ENCODE results near the gene QRFP. TPM values are rescaled to one million over a fixed set of nuclear protein-coding genes. Genes with fewer than 3 reads are reported as not detected.

QRFP gene
- polyA plus RNA-seq, 1 of the 3 experiments (the other 2 are of a cell fraction): not detected

DNA sequence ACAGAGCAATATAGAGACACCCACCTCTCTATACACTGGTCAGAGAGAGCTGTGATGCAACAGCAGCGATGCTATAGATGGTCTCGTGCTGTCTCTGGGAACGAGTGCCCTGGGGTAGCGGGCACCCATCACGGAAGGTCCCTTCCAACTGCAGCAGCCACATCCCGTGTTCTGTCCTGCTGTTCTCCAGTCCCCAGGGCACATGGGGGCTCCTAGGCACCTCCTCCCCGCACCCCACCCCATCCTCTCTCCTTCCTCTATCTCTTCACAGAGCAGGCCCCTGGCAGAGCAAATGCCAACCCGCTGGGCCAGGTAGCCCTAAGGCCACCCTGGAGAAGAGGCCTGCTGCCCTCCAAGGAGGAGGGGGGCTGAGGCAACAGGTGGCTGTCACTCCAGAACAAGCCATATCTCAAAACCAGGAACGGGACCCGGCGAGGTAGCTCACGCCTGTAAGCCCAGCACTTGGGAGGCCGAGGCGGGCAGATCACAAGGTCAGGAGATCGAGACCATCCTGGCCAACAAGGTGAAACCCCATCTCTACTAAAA, 34.3 kb upstream of the QRFP start:
- CTCF ChIA-PET: no interaction called here
- 96% methylated on average over 11 of the region's 15 CpGs for WGBS (ENCODE audit: low lambda C conversion rate)

More for the DNA sequence above, 34.3 kb upstream of the QRFP start:
- Histone ChIP-seq H3F3A (replicated peaks; ENCODE audit: insufficient read depth) (peaks cover 11% of the 10 kb centered on the region), H3K9me2 (no peaks in the 10 kb centered on the region), H3K4me1 (ENCODE audit: control insufficient read depth in 1 of 2, insufficient read depth in 2 of 2, low read depth in 1 of 2, low read length in 1 of 2) (peaks cover 11 to 18% of the 10 kb centered on the region in 2 experiments; a peak in 3 of 4 replicates), H3K9ac (no peak overlapping the region), H3K36me3 (replicated peaks in 1 of 2; ENCODE audit: control insufficient read depth in 1 of 2, insufficient read depth in 2 of 2, low read length in 1 of 2) (no peaks in the 10 kb centered on the region), H3K27me3 (ENCODE audit: insufficient read depth) (no peaks in the 10 kb centered on the region), H2AFZ (ENCODE audit: low read depth) (no peak overlapping the region), H3K9me3 (no peaks in the 10 kb centered on the region), H3K4me3 (ENCODE audit: low read depth in 2 of 2, low read length in 1 of 2) (no peak overlapping the region), H3K79me2 (ENCODE audit: insufficient read depth) (no peaks in the 10 kb centered on the region), H3K4me2 (no peak overlapping the region), H3K27ac (ENCODE audit: low read depth in 2 of 2, low read length in 1 of 2) (no peak overlapping the region), H4K20me1 (ENCODE audit: insufficient read depth) (no peaks in the 10 kb centered on the region)
- POLR2A ChIA-PET: no interaction called here
- DNase-seq: no peak
- TF ChIP-seq FOXM1 (IDR thresholded peaks at IDR 0.05; ENCODE audit: low read depth) (no peak), USF2 (IDR thresholded peaks at IDR 0.05; ENCODE audit: borderline replicate concordance, low read depth, low read length) (no peak), EZH2phosphoT487 (IDR thresholded peaks at IDR 0.05; ENCODE audit: borderline replicate concordance, low read depth) (no peak), SMC3 (IDR thresholded peaks at IDR 0.05; ENCODE audit: low read depth, low read length) (no peak), CHD2 (IDR thresholded peaks at IDR 0.05; ENCODE audit: low read length, partially characterized antibody) (no peak), FOXJ3 (CRISPR knock-in tag; IDR thresholded peaks at IDR 0.05) (no peak), JUND (IDR thresholded peaks at IDR 0.05) (no peak), GATA2 (CRISPR knock-in tag; IDR thresholded peaks at IDR 0.05) (no peak), RXRA (IDR thresholded peaks at IDR 0.05; ENCODE audit: borderline replicate concordance, low read depth) (no peak), NRF1 (IDR thresholded peaks at IDR 0.05; ENCODE audit: low read depth, low read length) (no peak), MXI1 (IDR thresholded peaks at IDR 0.05; ENCODE audit: low read depth, low read length) (no peak), ZBTB33 (IDR thresholded peaks at IDR 0.05; ENCODE audit: borderline replicate concordance, low read depth) (no peak), EP300 (IDR thresholded peaks at IDR 0.05; ENCODE audit: borderline replicate concordance in 1 of 2, low read depth in 1 of 2, low read length in 1 of 2) (no peak)
- TF ChIP-seq, protein P1, sequence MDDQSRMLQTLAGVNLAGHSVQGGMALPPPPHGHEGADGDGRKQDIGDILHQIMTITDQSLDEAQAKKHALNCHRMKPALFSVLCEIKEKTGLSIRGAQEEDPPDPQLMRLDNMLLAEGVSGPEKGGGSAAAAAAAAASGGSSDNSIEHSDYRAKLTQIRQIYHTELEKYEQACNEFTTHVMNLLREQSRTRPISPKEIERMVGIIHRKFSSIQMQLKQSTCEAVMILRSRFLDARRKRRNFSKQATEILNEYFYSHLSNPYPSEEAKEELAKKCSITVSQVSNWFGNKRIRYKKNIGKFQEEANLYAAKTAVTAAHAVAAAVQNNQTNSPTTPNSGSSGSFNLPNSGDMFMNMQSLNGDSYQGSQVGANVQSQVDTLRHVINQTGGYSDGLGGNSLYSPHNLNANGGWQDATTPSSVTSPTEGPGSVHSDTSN (IDR thresholded peaks at IDR 0.05): no peak

Data from SK-N-SH (cell line).